ENCODE data around the gene TSPEAR. TPM values are rescaled to one million over a fixed set of nuclear protein-coding genes. Genes with fewer than 3 reads are reported as not detected.

Gene TSPEAR
- total RNA-seq, 4 donors from 2014 or later, result not detected

- TF ChIP-seq CTCF (IDR thresholded peaks at IDR 0.05; ENCODE audit: low read depth), result no peak
Observed at GRCh38 chr21:44732263-44732662, 20.9 kb upstream of the TSPEAR start.

- TF ChIP-seq CTCF (IDR thresholded peaks at IDR 0.05; ENCODE audit: low read depth), result no peak
Observed at GRCh38 chr21:44730951-44731579, 19.7 kb upstream of the TSPEAR start.

- TF ChIP-seq CTCF (IDR thresholded peaks at IDR 0.05; ENCODE audit: low read depth), result no peak
Observed at GRCh38 chr21:44730028-44730395, 18.6 kb upstream of the TSPEAR start.

GRCh38 chr21:44729336-44730027 is 18.1 kb upstream of the TSPEAR start:
- TF ChIP-seq CTCF (IDR thresholded peaks at IDR 0.05; ENCODE audit: low read depth), result no peak

GRCh38 chr21:44728716-44729115 is 17.3 kb upstream of the TSPEAR start:
- TF ChIP-seq CTCF (IDR thresholded peaks at IDR 0.05; ENCODE audit: low read depth), result no peak

- TF ChIP-seq CTCF (IDR thresholded peaks at IDR 0.05; ENCODE audit: low read depth), result no peak
Observed at GRCh38 chr21:44727757-44728156, 16.4 kb upstream of the TSPEAR start.

- no peak for TF ChIP-seq CTCF (IDR thresholded peaks at IDR 0.05; ENCODE audit: low read depth)
Observed at GRCh38 chr21:44727321-44727720, 15.9 kb upstream of the TSPEAR start.

Measured in subcutaneous adipose tissue (tissue), 4 donors.